Fibroblast of lung (primary cell): ENCODE measurements around the gene CAVIN3.

Experiments
- CTCF ChIP-seq, 2 donors: IDR thresholded peaks in 1 of 2; conservative IDR thresholded peaks in 1 of 2; 1 replicate in 1 of 2; 2 replicates in 1 of 2; pipeline ENCODE4 v1.5.1; 2011 to 2012; ENCODE audit warnings: low read length in 2 of 2, control low read depth in 1 of 2, inconsistent platforms in 1 of 2, low read depth in 1 of 2, mild to moderate bottlenecking in 1 of 2
- EZH2 ChIP-seq: IDR thresholded peaks from 2 replicates; pipeline ENCODE4 v1.5.1; 2012; ENCODE audit warnings: low read length, control low read depth, mild to moderate bottlenecking; ENCODE audit errors: missing control alignments

GRCh38 chr11:6326303-6326702 is 6.0 kb upstream of the CAVIN3 start:
- TF ChIP-seq CTCF (conservative IDR thresholded peaks at IDR 0.05 in 1 of 2, IDR thresholded peaks at IDR 0.05 in 1 of 2; ENCODE audit: low read depth in 1 of 2, low read length in 2 of 2) (no peak), EZH2 (no peak)
